NCI-H128 (cell line): Measurements from ENCODE around the gene TTC21A.

ENCODE experiments used
- DNase-seq: peaks from one replicate; lab custom pipeline; 2025; ENCODE audit not compliant: unreplicated experiment; lab: John Stamatoyannopoulos, UW

Gene TTC21A

GRCh38 chr3:39097716-39098472 lies 9.6 kb upstream of the TTC21A start:
- no peak for DNase-seq

- DNase-seq, result no peak
These were observed 8.9 kb upstream of the TTC21A start for GRCh38 chr3:39098473-39099000.

DNA sequence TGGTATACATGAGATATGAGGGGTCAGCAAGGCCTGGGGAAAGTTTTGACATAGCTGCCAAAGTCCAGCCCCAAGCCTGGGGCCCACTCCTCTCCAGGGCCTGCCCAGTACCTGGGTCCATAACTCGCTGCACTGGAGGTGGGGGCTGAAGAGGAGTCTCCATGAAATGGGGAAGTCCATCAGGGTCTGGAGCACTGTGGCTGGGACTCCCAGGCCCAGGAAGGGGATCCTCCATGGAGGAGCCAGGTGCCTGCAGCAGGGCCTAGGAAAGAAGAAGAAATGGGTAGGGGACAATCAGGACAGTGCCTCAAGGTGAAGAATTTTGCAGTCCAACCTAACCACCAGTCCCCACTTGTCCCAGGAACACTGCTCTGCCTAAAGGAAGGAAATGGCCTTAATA lies 8.2 kb upstream of the TTC21A start:
- DNase-seq, result no peak

GRCh38 chr3:39099738-39100499 lies 7.6 kb upstream of the TTC21A start:
- DNase-seq, result no peak

GRCh38 chr3:39100500-39100886 lies 7.0 kb upstream of the TTC21A start:
- DNase-seq, result no peak

GRCh38 chr3:39101022-39101689 lies 6.3 kb upstream of the TTC21A start:
- no peak for DNase-seq

DNA sequence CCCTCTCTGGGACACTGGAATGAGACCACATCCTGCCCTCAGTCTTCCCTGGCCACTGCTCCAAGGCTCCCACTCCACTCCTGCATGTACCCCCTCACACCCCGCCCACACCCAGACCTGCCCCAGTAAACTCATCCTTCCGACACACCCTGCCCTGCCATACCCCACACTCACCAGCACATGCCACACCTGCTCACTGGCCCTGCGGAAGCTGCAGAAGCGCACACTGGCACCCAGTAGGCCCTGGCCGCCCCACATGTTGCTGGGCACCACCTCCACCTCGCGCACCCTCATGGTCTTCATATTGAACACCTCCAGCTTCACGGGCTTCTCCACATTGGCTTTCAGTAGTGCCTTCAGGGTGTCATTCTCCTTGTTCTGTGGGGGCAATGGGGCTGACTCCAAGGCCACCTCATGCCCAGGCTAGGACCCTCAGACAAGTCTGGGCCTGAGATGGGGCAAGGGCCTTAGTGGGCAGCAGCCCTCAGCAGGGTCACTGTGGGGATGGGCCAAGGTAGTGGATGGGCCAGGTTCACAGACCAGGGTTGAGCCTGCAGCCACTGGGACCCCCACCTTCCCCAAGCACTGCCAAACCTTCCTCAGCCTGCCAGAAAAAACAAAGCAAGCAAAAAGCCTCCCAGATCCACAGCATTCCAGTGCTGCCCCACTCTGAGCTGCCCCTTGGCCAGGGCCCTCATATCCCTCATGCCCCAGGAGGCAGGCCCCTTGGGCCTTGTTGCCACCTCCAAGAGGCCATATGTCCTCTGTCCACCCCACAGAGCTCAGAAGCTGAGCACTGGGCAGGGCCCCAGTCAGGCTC lies 4.8 kb upstream of the TTC21A start:
- DNase-seq, result no peak

DNA sequence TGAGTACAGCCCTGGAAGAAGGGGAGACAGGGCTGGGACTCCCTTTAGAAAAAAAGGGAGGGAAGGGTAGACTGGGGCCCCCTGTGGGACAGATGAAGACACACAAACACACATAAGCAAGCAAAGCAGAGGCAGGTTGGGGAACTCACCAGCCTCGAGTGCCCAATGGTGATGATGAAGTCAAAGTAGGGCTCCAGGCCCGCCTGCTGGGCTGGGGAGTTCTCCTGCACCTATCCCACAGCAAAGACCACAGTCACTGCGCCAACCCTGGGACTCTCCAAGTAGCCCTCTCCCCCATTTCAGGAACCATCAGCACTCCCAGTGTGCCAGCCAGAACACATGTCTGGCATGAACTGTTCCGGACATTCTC lies 4.2 kb upstream of the TTC21A start:
- no peak for DNase-seq

DNA sequence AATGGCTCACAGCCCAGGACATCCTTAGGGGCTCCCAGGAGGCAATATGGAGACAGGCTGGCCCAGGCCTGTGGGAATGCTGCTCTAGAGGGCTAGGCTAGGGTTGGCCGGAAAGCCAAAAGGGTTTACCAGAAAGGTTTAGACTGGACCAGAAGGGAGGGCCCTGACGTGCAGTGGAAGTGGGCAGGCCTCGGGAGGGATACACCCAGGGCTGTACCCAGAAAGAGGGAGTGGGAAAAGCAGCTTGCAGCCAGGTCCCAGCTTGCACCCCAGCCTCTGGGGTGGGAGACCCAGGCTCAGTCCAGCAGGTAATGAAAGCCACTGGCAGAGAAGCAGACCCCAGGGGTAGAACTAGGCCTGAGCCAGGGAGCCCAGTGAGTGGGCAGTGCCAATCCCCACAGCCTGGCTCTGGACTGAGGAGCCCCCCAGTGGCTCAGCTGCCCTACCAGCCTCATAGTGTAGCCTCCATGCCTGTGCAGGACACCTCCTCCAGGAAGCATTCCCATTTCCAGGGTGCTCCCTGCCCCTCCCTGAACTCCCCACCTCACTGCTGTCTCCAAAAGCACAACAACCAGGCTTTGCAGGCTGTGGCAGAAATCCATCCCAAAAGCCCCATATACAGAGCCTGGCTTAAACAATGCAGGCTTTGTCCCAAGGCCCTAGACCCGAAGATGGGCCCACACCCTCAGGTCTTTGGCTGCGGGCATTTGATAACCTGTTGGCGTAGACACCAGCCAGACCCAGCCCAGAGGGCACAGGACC lies 3.5 kb upstream of the TTC21A start:
- DNase-seq, result no peak

- no peak for DNase-seq
These were observed 2.4 kb upstream of the TTC21A start for GRCh38 chr3:39104961-39105686.

GRCh38 chr3:39105687-39106063 lies 1.8 kb upstream of the TTC21A start:
- DNase-seq, result no peak

DNA sequence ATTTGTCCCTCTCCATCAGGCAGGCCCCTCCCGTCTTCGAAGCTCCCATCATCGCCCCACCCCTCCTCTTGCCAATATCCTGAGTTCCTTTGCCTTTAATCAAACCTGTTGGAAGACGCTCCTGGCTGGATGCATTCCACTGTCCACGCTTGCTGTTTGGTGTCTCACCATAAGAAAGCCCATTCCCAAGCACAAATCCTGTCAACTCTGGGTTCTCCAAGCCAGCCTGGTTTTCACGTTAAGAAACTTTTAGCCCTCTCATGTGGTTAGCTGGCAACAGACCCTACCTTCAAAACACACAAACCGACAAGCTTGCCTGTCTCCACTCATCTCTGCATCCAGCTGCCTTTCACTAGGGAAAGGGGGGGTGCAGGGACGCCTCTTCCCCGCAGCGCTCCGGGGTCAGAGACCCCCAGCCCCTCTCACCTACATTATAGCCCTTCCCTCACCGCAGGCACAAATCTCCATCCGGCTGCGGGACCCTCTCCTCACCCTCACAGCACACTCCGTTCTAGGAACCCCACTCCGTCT lies 1.1 kb upstream of the TTC21A start:
- no peak for DNase-seq

DNA sequence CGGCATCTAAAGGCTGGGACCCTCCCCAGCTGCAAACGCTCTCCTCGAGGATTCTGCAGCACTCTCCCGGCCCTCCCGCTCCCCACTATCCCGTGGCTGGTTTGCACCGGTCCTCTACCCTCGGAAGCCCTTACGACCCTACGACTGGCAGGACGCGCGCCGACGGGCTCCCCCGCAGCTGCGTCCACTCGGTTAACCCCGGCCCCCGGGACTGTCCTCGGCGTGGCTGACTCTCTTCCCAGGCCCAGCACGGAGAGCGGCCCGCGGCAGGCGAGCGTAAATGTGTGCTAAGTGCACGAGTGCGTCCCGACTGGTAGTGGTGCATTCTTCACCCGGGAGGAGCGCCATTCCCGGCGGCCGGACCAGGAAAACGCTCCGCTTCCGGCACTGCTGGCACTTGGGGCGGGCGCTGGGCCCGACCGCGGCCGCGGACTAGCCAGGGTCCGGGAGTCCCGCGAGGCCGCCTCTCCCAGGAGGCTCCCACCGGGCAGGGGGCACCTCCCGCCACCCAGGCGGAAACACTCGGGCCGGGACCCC lies 561 bp upstream of the TTC21A start:
- no peak for DNase-seq

- DNase-seq, result no peak
These were observed 775 bp downstream of the TTC21A start for GRCh38 chr3:39108200-39108710.

DNA sequence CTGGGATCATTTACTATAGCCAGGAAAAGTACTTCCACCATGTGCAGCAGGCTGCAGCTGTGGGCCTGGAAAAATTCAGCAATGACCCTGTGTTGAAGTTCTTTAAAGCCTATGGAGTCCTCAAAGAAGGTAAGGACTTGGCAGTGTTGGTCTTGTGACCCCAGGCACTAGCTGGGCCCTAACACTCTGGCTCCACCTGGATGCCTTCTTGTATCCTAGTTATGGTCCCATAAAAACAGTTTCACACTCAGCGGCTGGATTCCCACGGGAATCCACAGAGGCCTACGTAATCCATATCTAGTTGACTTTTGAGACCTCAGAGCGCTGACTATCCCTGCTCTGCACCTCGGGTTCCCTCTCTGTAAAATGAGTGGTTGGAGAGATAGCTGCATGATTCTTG lies 1.6 kb downstream of the TTC21A start:
- no peak for DNase-seq

- DNase-seq, result no peak
These were observed 2.7 kb downstream of the TTC21A start for GRCh38 chr3:39110041-39110639.

GRCh38 chr3:39112113-39112512 lies 4.6 kb downstream of the TTC21A start:
- no peak for DNase-seq

GRCh38 chr3:39112535-39112934 lies 5.1 kb downstream of the TTC21A start:
- no peak for DNase-seq

DNA sequence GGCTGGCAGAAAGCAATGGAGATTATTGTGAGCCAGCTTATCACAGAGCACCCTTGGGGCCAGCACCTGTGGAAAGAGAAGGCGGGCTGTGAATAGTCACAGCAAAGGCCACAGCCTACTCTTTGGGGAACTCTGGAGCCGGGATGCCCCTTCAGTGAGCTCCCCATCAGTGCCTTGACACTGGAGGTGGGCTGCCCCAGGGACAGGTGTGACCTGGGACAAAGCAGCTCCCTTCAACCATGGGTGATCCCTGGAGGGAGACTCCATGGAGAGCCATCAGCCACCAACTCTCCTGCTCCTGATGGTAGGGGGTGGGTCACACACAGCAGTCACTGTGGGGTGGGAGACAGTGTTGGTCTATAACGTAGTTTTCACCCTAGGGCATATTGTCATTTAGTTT lies 5.8 kb downstream of the TTC21A start:
- no peak for DNase-seq
